ENCODE measurements around the gene IFIT1. TPM values are rescaled to one million over a fixed set of nuclear protein-coding genes. Genes with fewer than 3 reads are reported as not detected.

The IFIT1 gene
- total RNA-seq, 1 experiment from 2014 or later = 3.4 TPM

- TF ChIP-seq CTCF (conservative IDR thresholded peaks at IDR 0.05) (no peak), EZH2 (IDR thresholded peaks at IDR 0.05; ENCODE audit: low read depth) (no peak)
- ChIA-PET POLR2A (ENCODE audit: unreplicated experiment) (no interaction called here), CTCF (no interaction called here)
- Histone ChIP-seq H3K79me2 (ENCODE audit: low read depth) (no peaks in the 10 kb centered on the region), H4K20me1 (ENCODE audit: insufficient read depth) (no peaks in the 10 kb centered on the region), H3K4me1 (replicated peaks; ENCODE audit: insufficient read depth) (peaks cover under 1% of the 10 kb centered on the region; the same call in 1 of the 2 replicates), H2AFZ (no peak overlapping the region), H3K27ac (no peak overlapping the region), H3K36me3 (ENCODE audit: low read depth) (no peaks in the 10 kb centered on the region), H3K9me2 (ENCODE audit: insufficient read depth) (no peaks in the 10 kb centered on the region), H3F3A (ENCODE audit: insufficient read depth, low read depth) (no peaks in the 10 kb centered on the region), H3K4me3 (no peak overlapping the region), H3K9me3 (ENCODE audit: insufficient read depth, low read depth) (no peaks in the 10 kb centered on the region; the same call in 1 of the 2 replicates), H3K27me3 (ENCODE audit: insufficient read depth, low read depth) (no peaks in the 10 kb centered on the region), H3K4me2 (no peak overlapping the region)
- BruUV-seq (replicated peaks) = no TSS peak
- DNase-seq = no peak
- intact Hi-C loops (cut with micrococcal nuclease; ENCODE audit: unreplicated experiment) = no loop called here
These were observed 5.8 kb downstream of the IFIT1 start for GRCh38 chr10:89398003-89398749.

GRCh38 chr10:89399956-89400355 is 7.5 kb downstream of the IFIT1 start:
- Histone ChIP-seq H3K9me2 (ENCODE audit: insufficient read depth) (no peaks in the 10 kb centered on the region), H3K27me3 (ENCODE audit: insufficient read depth, low read depth) (no peaks in the 10 kb centered on the region), H3K9me3 (ENCODE audit: insufficient read depth, low read depth) (no peaks in the 10 kb centered on the region; the same call in 1 of the 2 replicates), H3K4me2 (no peak overlapping the region), H3K4me1 (replicated peaks; ENCODE audit: insufficient read depth) (no peaks in the 10 kb centered on the region), H3K79me2 (ENCODE audit: low read depth) (no peaks in the 10 kb centered on the region), H3K36me3 (ENCODE audit: low read depth) (no peaks in the 10 kb centered on the region), H2AFZ (no peak overlapping the region), H3K4me3 (no peak overlapping the region), H3F3A (ENCODE audit: insufficient read depth, low read depth) (no peaks in the 10 kb centered on the region), H3K27ac (no peak overlapping the region), H4K20me1 (ENCODE audit: insufficient read depth) (no peaks in the 10 kb centered on the region)
- CTCF ChIA-PET = no interaction called here
- intact Hi-C loops (cut with micrococcal nuclease; ENCODE audit: unreplicated experiment) = no loop called here
- no peak for TF ChIP-seq EZH2 (IDR thresholded peaks at IDR 0.05; ENCODE audit: low read depth)
- no peak for TF ChIP-seq CTCF (conservative IDR thresholded peaks at IDR 0.05)
- POLR2A ChIA-PET (ENCODE audit: unreplicated experiment) = no interaction called here
- DNase-seq = no peak
- BruUV-seq (replicated peaks) = no TSS peak

GRCh38 chr10:89403043-89403442 is 10.6 kb downstream of the IFIT1 start:
- no peak for DNase-seq
- intact Hi-C loops (cut with micrococcal nuclease; ENCODE audit: unreplicated experiment) = no loop called here
- BruUV-seq (replicated peaks) = no TSS peak
- Histone ChIP-seq H3K9me2 (ENCODE audit: insufficient read depth) (no peaks in the 10 kb centered on the region), H3K27ac (no peak overlapping the region), H3K27me3 (ENCODE audit: insufficient read depth, low read depth) (no peaks in the 10 kb centered on the region), H3K36me3 (ENCODE audit: low read depth) (no peaks in the 10 kb centered on the region), H2AFZ (no peak overlapping the region), H3F3A (ENCODE audit: insufficient read depth, low read depth) (no peaks in the 10 kb centered on the region), H3K4me3 (no peak overlapping the region), H3K4me1 (replicated peaks; ENCODE audit: insufficient read depth) (no peaks in the 10 kb centered on the region), H4K20me1 (ENCODE audit: insufficient read depth) (no peaks in the 10 kb centered on the region), H3K79me2 (ENCODE audit: low read depth) (no peaks in the 10 kb centered on the region), H3K9me3 (ENCODE audit: insufficient read depth, low read depth) (no peaks in the 10 kb centered on the region), H3K4me2 (no peak overlapping the region)
- CTCF ChIA-PET = no interaction called here
- POLR2A ChIA-PET (ENCODE audit: unreplicated experiment) = interaction anchor here (0.6 kb wide), 1 partner anchor 151 kb away, joined by 4 read pairs; the partner anchor contains the start of gene LIPA
- no peak for TF ChIP-seq CTCF (conservative IDR thresholded peaks at IDR 0.05)
- no peak for TF ChIP-seq EZH2 (IDR thresholded peaks at IDR 0.05; ENCODE audit: low read depth)

Data from PC-9 (cell line).